Kidney glomerular epithelial cell (primary cell): ENCODE data around the gene NECTIN1.
A peak's percentile ranks its signal among the peaks of the same experiment; 100 is the strongest.
"Not testable (repeated sequence)": the region's sequence is repeated elsewhere in the genome, so short reads cannot be mapped to it uniquely, and the experiment has no call there.

Experiments used
- DNase-seq: peaks from one replicate; lab custom pipeline; 2025; lab: John Stamatoyannopoulos, UW

NECTIN1 gene

GRCh38 chr11:119616586-119617339 lies 112.2 kb downstream of the NECTIN1 start:
- DNase-seq = no peak

- DNase-seq = no peak
These were observed 113.2 kb downstream of the NECTIN1 start for GRCh38 chr11:119615882-119616196.

- peak; percentile 97 for DNase-seq
These were observed 113.8 kb downstream of the NECTIN1 start for GRCh38 chr11:119615003-119615881.

GRCh38 chr11:119614222-119615002 lies 114.6 kb downstream of the NECTIN1 start:
- DNase-seq = no peak

DNA sequence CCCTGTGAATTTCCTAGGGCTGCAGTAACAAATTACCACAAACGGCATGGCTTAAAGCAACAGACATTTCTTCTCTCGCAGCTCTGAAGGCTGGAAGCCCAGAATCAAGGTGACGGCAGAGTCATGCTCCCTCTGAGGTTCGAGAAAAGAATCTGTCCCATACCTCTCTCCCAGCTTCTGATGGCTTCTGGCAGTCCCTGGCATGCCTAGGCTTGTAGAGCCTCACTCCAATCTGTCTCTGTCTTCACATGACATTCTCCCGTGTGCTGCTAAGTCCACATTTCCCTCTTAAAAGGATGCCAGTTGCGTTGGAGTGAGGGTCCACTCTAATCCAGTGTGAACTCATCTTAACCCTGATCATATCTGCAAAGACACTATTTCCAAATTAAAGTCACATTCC lies 116.2 kb downstream of the NECTIN1 start:
- DNase-seq = no peak

- DNase-seq = no peak
These were observed 118.1 kb downstream of the NECTIN1 start for GRCh38 chr11:119610836-119611426.

GRCh38 chr11:119608781-119609180 lies 120.2 kb downstream of the NECTIN1 start:
- no peak for DNase-seq

DNA sequence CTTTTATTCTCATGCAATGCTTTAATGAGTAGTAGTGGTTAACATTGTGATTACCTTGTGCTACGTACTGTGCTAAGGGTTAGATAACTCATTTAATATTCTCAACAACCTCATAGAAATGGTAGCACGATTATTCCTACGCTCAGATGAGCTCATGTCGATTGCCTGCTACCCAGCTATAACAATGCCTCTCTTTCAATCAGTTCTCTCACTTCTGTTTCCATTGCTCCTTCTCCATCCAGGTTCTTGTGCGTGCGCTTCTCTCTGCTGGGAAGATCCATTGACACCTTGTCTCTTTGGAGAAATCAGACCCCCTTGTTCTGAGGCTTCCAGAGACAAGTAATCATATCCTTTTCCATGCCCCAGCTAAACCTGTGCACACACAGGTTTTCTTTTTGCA lies 120.8 kb downstream of the NECTIN1 start:
- no peak for DNase-seq

DNA sequence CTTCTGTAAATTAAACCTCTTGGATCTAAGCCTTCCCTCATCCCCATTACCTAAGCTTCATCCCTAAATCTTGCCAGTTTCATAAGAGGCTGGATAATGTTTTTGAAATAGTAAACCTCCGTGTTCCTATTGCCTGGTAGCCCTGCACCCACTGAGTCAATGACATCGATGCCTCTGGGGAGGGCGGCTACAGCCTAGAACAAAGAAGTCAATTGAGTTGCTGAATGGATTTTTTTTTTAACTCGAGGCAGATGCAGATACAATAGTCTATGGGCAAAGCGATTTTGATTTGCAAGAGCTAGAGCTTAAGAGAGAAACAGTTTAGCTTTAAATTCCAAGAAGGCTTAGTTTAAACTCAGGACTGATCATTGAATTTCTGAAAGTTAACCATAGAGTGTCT lies 121.3 kb downstream of the NECTIN1 start:
- DNase-seq = no peak

DNA sequence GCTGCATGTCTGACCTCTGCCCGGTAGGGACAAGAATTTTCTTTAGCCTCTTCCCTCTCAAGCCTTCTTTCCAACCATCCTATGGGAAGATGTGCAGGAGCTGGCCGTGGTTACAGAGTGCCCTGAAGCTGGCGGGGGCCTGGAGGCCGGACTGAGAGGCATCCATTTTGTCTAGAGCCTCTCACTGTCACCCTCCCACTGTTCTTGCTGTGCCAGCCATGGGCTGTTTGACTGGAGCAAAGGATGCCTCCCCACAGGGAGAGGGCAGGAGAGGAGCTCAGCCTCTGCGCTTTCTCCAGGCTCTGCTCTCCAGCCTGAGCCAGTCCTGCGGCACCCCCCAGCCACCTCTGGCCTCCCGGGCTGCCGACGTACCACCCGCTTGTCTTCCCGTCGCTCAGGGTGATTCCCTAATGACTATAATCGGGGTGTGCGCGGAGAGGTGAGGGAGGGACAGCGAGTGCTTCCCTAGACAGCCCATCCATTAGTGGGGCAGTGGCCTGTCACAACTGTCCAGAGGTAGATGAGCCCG lies 123.8 kb downstream of the NECTIN1 start:
- DNase-seq = no peak

DNA sequence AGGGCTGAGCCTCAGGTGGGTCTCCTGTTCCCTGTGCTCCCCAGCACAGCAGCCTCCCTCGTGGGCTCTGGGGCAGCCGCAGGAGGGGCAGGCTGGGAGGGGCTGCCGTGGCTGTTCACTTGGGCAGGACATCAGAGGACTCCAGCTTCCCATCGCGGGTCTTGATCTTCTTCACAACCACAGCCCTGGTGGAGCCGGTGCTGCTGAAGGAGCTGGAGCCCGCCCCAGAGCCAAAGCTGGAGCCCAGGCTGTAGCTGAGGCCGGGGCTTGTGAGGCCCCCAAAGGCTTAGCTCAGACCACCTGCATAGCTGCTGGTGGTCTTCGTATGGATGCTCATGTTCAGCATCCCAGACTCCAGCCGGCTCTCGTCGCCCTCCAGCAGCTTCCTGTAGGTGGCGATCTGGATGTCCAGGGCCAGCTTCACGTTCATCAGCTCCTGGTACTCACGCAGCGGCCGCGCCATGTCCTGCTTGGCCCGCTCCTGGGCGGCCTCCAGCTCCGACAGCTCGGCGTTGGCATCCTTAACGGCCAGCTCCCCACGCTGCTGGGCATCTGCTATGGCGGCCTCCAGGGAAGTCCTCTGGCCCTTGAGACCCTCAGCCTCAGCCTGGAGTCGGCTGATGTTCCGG lies 126.1 kb downstream of the NECTIN1 start:
- DNase-seq = no peak

- no peak for DNase-seq
These were observed 129.0 kb downstream of the NECTIN1 start for GRCh38 chr11:119599864-119600541.

GRCh38 chr11:119595941-119596340 lies 133.1 kb downstream of the NECTIN1 start:
- not testable (repeated sequence) for DNase-seq

DNA sequence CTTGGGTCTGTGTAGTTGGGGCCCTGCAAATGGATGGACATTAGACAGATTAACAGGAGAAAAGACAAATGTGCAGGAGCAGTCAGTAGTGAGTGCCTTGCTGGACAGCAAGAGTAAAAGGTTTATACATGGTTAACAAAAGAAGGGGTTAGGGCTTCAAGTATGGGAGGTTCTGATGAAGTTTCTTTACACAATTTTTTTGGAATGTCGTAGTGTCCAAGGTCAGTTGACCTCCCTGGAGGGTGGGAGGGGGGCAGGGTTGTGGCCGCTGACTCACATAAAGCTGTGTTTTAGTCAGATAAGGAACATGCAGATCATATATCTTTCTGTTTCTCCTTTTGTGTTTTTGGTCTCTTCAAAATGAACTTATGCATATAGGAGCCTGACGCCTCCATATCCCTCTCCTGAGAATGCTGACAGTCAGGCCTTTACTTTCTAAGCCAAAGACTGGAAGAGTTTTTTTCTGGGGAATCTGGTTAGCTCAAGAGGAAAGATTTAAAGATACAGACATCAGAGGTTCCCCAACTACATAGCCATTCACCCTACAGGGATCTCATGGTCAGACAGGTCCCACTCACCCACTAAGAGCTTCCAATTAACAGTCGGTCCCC lies 134.3 kb downstream of the NECTIN1 start:
- DNase-seq = peak; percentile 56

DNA sequence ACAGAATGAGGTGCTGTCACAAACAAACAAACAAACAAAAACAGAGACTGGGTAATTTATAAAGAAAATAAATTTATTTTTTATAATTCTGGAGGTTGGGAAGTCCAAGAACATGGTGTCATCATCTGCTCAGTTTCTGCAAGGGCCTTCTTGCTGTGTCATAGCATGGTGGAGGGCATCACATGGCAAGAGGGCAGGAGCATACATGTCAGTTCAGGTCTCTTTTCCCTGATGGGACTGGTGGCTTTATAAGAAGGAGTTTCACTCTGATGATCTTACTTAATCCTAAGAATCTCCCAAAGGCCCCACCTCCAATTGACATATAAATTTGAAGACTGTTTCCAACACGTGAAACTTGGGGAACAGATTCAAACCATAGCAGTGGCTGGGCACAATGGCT lies 135.7 kb downstream of the NECTIN1 start:
- DNase-seq = no peak

DNA sequence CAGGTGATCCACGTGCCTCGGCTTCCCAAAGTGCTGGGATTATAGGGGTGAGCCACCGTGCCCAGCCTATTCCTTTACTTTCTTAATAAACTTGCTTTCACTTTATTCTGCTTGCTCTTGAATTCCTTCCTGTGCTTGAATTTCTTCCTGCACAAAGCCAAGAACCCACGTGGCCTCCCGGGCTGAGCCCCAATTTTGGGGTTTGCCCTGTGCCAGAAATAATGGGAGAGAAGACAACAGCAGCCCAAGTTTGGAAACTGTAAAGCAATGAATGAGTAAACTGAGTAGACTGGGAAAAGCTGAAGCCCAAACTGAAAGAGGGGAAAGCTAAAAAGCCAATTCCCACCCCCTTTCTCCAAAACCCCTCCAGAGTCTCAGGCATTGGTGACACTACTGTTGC lies 136.4 kb downstream of the NECTIN1 start:
- no peak for DNase-seq

DNA sequence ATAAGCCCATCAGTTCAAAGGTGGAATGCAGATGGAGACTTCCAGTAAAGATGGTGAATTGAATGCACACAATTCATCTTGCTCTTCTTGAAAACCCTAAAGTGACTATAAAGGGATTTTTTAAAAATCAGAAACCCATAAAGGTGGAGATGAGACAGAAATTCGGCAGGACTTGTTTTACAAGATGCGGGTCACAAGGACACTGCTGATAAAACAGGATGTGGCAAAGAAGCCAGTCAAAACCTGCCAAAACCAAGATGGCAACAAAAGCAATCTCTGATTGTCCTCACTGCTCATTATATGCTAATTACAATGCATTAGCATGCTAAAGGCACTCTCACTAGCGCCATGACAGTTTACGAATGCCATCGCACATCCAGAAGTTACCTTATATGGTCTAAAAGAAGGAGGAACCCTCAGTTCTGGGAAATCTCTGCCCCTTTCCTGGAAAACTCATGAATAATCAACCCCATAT lies 137.1 kb downstream of the NECTIN1 start:
- DNase-seq = no peak

GRCh38 chr11:119590651-119591351 lies 138.2 kb downstream of the NECTIN1 start:
- peak; percentile 85 for DNase-seq

DNA sequence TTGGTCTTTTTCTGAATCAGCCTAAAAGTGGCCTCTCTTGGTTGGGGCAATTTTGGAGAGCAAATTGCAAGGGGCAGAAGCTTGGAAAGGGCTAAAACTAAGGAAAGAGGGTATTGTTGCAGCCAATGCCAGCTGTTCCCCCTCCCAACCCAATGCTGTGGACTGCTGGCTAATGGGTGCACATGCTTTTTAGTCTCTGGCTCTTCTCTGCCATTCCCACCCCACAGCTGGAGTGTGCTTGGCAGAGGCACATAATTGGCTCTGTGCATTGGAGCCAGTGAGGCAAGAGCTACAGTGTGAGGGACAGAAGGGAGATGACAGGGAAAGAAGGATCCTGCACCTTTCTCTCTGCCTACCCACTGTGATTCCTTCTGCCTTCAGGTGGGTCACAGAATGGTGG lies 140.0 kb downstream of the NECTIN1 start:
- DNase-seq = no peak
